ENCODE measurements around the gene ITFG1. TPM values are rescaled to one million over a fixed set of nuclear protein-coding genes. Genes with fewer than 3 reads are reported as not detected.

Gene ITFG1
- total and polyA plus RNA-seq, 2 of the 13 experiments (the other 11 are each of a cell fraction or from before 2014, with no cell fraction given) = 74.5 to 150 TPM

GRCh38 chr16:47488051-47488450 lies 27.2 kb upstream of the ITFG1 start:
- Histone ChIP-seq H3K9ac (ENCODE audit: insufficient read depth, low read depth, low read length) (no peak overlapping the region), H4K20me1 (ENCODE audit: insufficient read depth, low read length) (no peaks in the 10 kb centered on the region), H3K4me1 (ENCODE audit: insufficient read depth, low read length) (peaks cover 42% of the 10 kb centered on the region), H3K27ac (ENCODE audit: extremely low read length, insufficient read depth, low read length) (no peak overlapping the region), H2AFZ (ENCODE audit: low read length) (no peak overlapping the region), H3K9me3 (ENCODE audit: low read length) (no peaks in the 10 kb centered on the region), H3K79me2 (ENCODE audit: insufficient read depth, low read length) (peaks cover 27% of the 10 kb centered on the region), H3K36me3 (replicated peaks in 1 of 2; ENCODE audit: control insufficient read depth in 1 of 2, insufficient read depth in 2 of 2, low read length in 2 of 2) (no peaks in the 10 kb centered on the region), H3K4me2 (ENCODE audit: low read depth, low read length) (no peak overlapping the region), H3K4me3 (replicated peaks in 1 of 3; ENCODE audit: insufficient read depth in 1 of 3, low read depth in 2 of 3, low read length in 3 of 3) (no peak overlapping the region), H3K27me3 (ENCODE audit: control insufficient read depth in 1 of 2, insufficient read depth in 2 of 2, low read length in 2 of 2) (no peaks in the 10 kb centered on the region)
- intact Hi-C loops (cut with micrococcal nuclease; ENCODE audit: unreplicated experiment) (no loop called here), in situ Hi-C loops (cut with HindIII; ENCODE audit: extremely low pct_ligation_motif_present, low pct_unique_long_range_greater_than_20kb) (no loop called here)
- ChIA-PET POLR2A (no interaction called here), CTCF (ENCODE audit: low intra/inter-chr PET ratio, low total read pairs) (no interaction called here)
- TF ChIP-seq ZNF562 (CRISPR knock-in tag; IDR thresholded peaks at IDR 0.05; ENCODE audit: borderline replicate concordance) (no peak), TRAFD1 (CRISPR knock-in tag; IDR thresholded peaks at IDR 0.05; ENCODE audit: borderline replicate concordance) (no peak), TFE3 (CRISPR knock-in tag; IDR thresholded peaks at IDR 0.05) (no peak)
- no TSS peak for BruUV-seq (replicated peaks)
- DNase-seq (ENCODE audit: low spot score) (no peak), ATAC-seq (no peak), FAIRE-seq (no peak)
- WGBS (ENCODE audit: low lambda C conversion rate) = 98% methylated on average over 3 of the region's 3 CpGs

GRCh38 chr16:47486856-47487255 lies 26.0 kb upstream of the ITFG1 start:
- in situ Hi-C loops (cut with HindIII; ENCODE audit: extremely low pct_ligation_motif_present, low pct_unique_long_range_greater_than_20kb) (no loop called here), intact Hi-C loops (cut with micrococcal nuclease; ENCODE audit: unreplicated experiment) (no loop called here)
- Histone ChIP-seq H2AFZ (ENCODE audit: low read length) (no peak overlapping the region), H3K27ac (ENCODE audit: extremely low read length, insufficient read depth, low read length) (no peak overlapping the region), H4K20me1 (ENCODE audit: insufficient read depth, low read length) (no peaks in the 10 kb centered on the region), H3K36me3 (replicated peaks in 1 of 2; ENCODE audit: control insufficient read depth in 1 of 2, insufficient read depth in 2 of 2, low read length in 2 of 2) (no peaks in the 10 kb centered on the region; a peak in 1 of 5 replicates), H3K4me1 (ENCODE audit: insufficient read depth, low read length) (peaks cover 32% of the 10 kb centered on the region), H3K4me3 (replicated peaks in 1 of 3; ENCODE audit: insufficient read depth in 1 of 3, low read depth in 2 of 3, low read length in 3 of 3) (no peak overlapping the region), H3K4me2 (ENCODE audit: low read depth, low read length) (no peak overlapping the region), H3K27me3 (ENCODE audit: control insufficient read depth in 1 of 2, insufficient read depth in 2 of 2, low read length in 2 of 2) (no peaks in the 10 kb centered on the region), H3K9ac (ENCODE audit: insufficient read depth, low read depth, low read length) (no peak overlapping the region), H3K9me3 (ENCODE audit: low read length) (no peaks in the 10 kb centered on the region), H3K79me2 (ENCODE audit: insufficient read depth, low read length) (peaks cover 27% of the 10 kb centered on the region)
- DNase-seq (ENCODE audit: low spot score) = no peak
- TF ChIP-seq JARID2 (CRISPR knock-in tag; IDR thresholded peaks at IDR 0.05; ENCODE audit: insufficient replicate concordance) (no peak), SATB2 (CRISPR knock-in tag; IDR thresholded peaks at IDR 0.05) (0 out of 2 replicates have a peak, but pooled peaks have one; percentile 51), ZNF674 (CRISPR knock-in tag; IDR thresholded peaks at IDR 0.05; ENCODE audit: low read depth) (no peak)
- ChIA-PET CTCF (ENCODE audit: low intra/inter-chr PET ratio, low total read pairs) (no interaction called here), POLR2A (no interaction called here)
- ATAC-seq = no peak
- no peak for FAIRE-seq
- no TSS peak for BruUV-seq (replicated peaks)

All from HepG2 (cell line).